Osteocyte (in vitro differentiated cells): Measurements from ENCODE around the gene ELOVL5. TPM values are rescaled to one million over a fixed set of nuclear protein-coding genes. Genes with fewer than 3 reads are reported as not detected.

Experiments
- DNase-seq: peaks from one replicate; pipeline ENCODE4 v3.0.0; 2021; ENCODE audit warnings: mixed read lengths; ENCODE audit not compliant: unreplicated experiment; ENCODE audit errors: extremely low spot score
- H3K27ac Mint-ChIP-seq: one replicate; pipeline ENCODE4 v1.8.0; 2021; ENCODE audit warnings: mild to moderate bottlenecking, mixed read lengths; ENCODE audit not compliant: unreplicated experiment
- H3K27me3 Mint-ChIP-seq: one replicate; pipeline ENCODE4 v1.8.0; 2021; ENCODE audit warnings: mixed read lengths; ENCODE audit not compliant: unreplicated experiment
- H3K36me3 Mint-ChIP-seq: one replicate; pipeline ENCODE4 v1.8.0; 2021; ENCODE audit warnings: mixed read lengths; ENCODE audit not compliant: unreplicated experiment
- H3K4me1 Mint-ChIP-seq: one replicate; pipeline ENCODE4 v1.8.0; 2021; ENCODE audit warnings: mixed read lengths; ENCODE audit not compliant: unreplicated experiment
- H3K4me3 Mint-ChIP-seq: one replicate; pipeline ENCODE4 v1.8.0; 2021; ENCODE audit warnings: mild to moderate bottlenecking, moderate library complexity, mixed read lengths; ENCODE audit not compliant: unreplicated experiment
- H3K9me3 Mint-ChIP-seq: one replicate; pipeline ENCODE4 v1.8.0; 2021; ENCODE audit warnings: mixed read lengths; ENCODE audit not compliant: unreplicated experiment
- total RNA-seq: library from RNA; stranded (reverse); gene quantifications from 2 replicates; pipeline ENCODE4 v1.2.1, GENCODE V29; 2021
- TF ChIP-seq, protein P1 (sequence below): fragments of 200-600 bp; sonication (generic); IDR thresholded peaks from 2 replicates; pipeline ENCODE4 v1.5.0; 2021; ENCODE audit warnings: antibody characterized with exemption, mild to moderate bottlenecking, moderate library complexity

ELOVL5 gene
- total RNA-seq, 1 donor from 2014 or later, result 89.4 TPM

DNA sequence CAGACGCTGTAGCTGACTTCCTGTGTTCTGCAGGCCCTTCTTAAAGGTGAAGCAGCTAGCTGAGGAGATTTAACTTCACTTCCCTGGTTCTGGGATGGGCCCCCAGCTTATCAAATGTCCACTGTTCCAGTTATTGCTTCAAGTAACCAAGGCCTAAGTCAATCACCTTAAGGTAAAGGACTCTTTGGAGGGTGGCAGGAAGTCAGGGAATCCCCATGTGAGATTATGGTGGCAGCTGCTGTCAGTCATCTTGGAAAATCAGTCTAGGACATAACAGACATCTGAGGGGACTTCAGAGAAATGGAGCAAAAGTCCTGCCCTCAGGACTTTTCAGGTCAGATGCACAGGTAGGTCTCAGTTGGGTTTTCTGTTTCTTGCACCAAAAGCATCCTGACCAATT, 3.8 kb downstream of the ELOVL5 start:
- no peaks in the 10 kb centered on the region for H3K9me3 Mint-ChIP-seq
- no peaks in the 10 kb centered on the region for H3K27me3 Mint-ChIP-seq
- H3K4me1 Mint-ChIP-seq, result peaks cover 38% of the 10 kb centered on the region
- H3K27ac Mint-ChIP-seq, result no peak overlapping the region
- no peak for DNase-seq
- peaks cover 3% of the 10 kb centered on the region for H3K36me3 Mint-ChIP-seq
- TF ChIP-seq, protein P1, sequence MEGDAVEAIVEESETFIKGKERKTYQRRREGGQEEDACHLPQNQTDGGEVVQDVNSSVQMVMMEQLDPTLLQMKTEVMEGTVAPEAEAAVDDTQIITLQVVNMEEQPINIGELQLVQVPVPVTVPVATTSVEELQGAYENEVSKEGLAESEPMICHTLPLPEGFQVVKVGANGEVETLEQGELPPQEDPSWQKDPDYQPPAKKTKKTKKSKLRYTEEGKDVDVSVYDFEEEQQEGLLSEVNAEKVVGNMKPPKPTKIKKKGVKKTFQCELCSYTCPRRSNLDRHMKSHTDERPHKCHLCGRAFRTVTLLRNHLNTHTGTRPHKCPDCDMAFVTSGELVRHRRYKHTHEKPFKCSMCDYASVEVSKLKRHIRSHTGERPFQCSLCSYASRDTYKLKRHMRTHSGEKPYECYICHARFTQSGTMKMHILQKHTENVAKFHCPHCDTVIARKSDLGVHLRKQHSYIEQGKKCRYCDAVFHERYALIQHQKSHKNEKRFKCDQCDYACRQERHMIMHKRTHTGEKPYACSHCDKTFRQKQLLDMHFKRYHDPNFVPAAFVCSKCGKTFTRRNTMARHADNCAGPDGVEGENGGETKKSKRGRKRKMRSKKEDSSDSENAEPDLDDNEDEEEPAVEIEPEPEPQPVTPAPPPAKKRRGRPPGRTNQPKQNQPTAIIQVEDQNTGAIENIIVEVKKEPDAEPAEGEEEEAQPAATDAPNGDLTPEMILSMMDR, result no peak
- H3K4me3 Mint-ChIP-seq, result no peak overlapping the region

DNA sequence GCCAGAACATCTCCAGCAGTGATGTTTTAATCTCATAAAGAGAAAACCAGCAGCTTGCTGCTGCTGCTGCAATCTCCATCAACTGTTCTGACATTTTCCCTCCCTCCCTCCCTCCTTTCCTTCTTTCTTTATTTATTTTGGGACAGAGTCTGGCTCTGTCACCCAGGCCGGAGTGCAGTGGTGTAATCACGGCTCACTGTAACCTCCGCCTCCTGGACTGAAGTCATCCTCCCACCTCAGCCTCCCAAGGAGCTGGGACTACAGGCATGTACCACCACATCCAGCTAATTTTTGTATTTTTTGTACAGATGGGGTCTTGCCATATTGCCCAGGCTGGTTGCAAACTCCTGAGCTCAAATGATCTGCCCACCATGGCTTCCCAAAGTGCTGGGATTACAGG, 5.7 kb downstream of the ELOVL5 start:
- no peaks in the 10 kb centered on the region for H3K9me3 Mint-ChIP-seq
- no peak for DNase-seq
- no peak overlapping the region for H3K4me3 Mint-ChIP-seq
- H3K36me3 Mint-ChIP-seq, result peaks cover 3% of the 10 kb centered on the region
- TF ChIP-seq, protein P1, result no peak
- H3K27me3 Mint-ChIP-seq, result no peaks in the 10 kb centered on the region
- peaks cover 38% of the 10 kb centered on the region for H3K4me1 Mint-ChIP-seq
- no peak overlapping the region for H3K27ac Mint-ChIP-seq

DNA sequence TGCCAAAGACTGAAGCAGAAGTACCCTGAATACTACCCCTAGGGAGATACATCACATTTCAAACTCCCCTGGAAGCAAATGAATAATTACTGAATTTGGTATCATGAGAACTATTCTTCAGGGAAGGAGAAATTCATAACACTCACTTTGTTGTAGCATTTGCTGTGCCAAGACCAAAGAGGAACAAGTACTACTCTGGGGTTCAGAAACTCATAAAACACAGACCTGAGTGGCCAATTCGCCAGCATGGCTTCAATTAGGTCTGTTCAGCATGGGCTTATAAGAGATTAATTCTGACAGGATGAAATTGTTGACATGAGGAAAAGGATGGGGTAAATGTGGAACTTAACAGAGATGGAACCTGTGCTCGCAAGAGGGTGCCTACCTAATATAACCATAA, 6.5 kb downstream of the ELOVL5 start:
- H3K4me1 Mint-ChIP-seq, result peaks cover 36% of the 10 kb centered on the region
- peaks cover 3% of the 10 kb centered on the region for H3K36me3 Mint-ChIP-seq
- TF ChIP-seq, protein P1, result no peak
- H3K4me3 Mint-ChIP-seq, result no peak overlapping the region
- H3K27me3 Mint-ChIP-seq, result no peaks in the 10 kb centered on the region
- H3K27ac Mint-ChIP-seq, result no peak overlapping the region
- no peak for DNase-seq
- no peaks in the 10 kb centered on the region for H3K9me3 Mint-ChIP-seq

DNA sequence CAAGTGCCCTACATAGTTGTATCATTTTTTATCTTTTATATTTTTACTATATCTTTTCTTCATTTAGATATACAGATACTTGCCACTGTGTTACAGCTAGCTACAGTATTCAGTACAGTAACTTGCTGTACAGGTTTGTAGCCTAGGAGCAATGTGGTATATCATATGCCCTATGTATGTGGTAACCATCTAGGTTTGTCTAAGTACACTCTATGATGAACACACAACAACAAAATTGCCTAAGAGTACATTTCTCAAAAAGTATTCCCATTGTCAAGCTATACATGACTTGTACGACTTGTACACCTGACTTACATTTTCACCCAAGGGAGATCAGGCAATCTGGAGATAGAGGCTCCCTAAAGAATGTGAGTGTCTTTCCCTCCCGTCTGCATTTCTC, 8.2 kb downstream of the ELOVL5 start:
- TF ChIP-seq, protein P1, result no peak
- Mint-ChIP-seq H3K4me3 (no peak overlapping the region), H3K36me3 (no peaks in the 10 kb centered on the region), H3K9me3 (no peaks in the 10 kb centered on the region), H3K4me1 (peaks cover 25% of the 10 kb centered on the region), H3K27ac (no peak overlapping the region), H3K27me3 (no peaks in the 10 kb centered on the region)
- DNase-seq, result no peak

DNA sequence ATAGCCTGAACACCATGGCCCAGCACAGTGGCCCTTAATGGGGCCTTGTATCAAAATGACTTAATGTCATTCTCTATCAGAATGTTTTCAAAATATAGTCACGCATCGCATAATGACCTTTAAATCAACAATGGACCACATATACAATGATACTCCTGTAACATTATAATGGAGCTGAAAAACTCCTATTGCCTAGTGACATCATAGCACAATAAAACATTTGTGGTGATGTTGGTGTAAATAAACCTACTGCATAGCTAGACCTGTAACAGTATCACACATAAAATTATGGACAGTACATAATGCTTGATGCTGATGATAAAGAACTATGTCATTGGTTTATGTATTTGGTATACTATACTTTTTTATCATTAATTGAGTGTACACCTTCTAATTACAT, 9.3 kb downstream of the ELOVL5 start:
- Mint-ChIP-seq H3K27ac (no peak overlapping the region), H3K9me3 (no peaks in the 10 kb centered on the region)
- no peak for DNase-seq

More for the DNA sequence above, 9.3 kb downstream of the ELOVL5 start:
- Mint-ChIP-seq H3K4me3 (no peak overlapping the region), H3K4me1 (peaks cover 26% of the 10 kb centered on the region), H3K27me3 (no peaks in the 10 kb centered on the region), H3K36me3 (no peaks in the 10 kb centered on the region)
- TF ChIP-seq, protein P1, result no peak
